ENCODE data around the gene TMEM129.
"Not testable (repeated sequence)": the region's sequence is repeated elsewhere in the genome, so short reads cannot be mapped to it uniquely, and the experiment has no call there.

Gene TMEM129

DNA sequence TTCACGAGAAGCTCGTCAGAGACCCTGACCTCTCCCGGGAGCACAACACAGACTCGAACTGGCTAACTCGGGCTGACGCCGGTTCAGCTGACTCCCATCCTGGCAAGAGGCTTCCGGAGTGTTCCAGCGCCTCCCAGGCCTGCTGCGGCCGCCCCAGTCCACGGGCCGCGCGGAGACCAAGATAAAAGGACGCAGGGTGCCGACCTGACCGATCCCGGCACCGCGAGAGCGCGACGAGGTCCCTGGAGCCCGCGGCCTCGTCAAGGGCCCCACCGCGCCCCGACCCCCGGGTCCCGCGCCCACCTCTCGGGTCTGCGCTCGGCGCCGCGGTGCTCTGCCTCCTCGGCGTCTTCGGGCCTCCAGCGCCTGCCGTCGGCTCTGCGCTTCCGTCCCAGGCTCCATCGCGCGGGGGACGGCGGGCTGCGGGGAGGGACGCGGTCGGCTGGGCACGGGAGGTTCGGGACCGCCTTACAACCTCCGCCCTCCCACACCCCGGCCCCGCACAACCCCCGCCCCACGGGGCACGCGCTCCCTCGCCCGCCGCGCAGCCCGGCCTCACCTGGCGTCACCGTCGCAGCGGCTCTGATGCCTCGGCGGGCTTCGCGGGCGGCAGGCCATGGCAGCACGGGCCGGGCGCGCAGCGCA, 9.4 kb downstream of the TMEM129 start:
- Mint-ChIP-seq H3K9me3 (ENCODE audit: low read depth) (no peaks in the 10 kb centered on the region), H3K4me3 (peak overlapping the region; percentile 99), H3K36me3 (peaks cover 13% of the 10 kb centered on the region), H3K4me1 (ENCODE audit: low read depth) (peaks cover 51% of the 10 kb centered on the region), H3K27me3 (no peaks in the 10 kb centered on the region), H3K27ac (peak overlapping the region; percentile 93)

DNA sequence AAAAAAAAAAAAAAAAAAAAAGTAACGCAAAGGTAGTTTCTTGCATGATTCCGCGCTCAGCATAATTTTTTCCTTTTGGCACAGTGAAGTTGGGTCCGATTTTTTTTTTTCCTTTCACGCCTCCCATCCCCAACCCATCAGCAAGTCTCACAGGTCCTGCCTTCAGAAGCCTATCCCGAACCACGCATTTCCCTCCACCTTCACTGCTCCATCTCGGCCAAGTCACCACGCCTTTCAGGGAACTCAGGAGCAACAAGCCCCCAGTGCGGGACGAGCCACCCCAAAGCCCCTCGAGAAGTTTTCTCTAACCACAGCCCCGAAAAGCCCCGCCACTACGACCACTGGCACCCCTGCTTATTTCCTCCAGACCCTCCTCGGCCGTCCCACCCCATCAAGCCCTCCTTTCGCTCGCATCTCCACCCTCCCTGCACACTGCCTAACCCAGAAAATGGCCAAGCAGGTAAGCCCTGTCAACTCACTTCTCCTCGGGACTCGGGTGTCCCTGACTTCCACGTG, 10.0 kb downstream of the TMEM129 start:
- Mint-ChIP-seq H3K27me3 (no peaks in the 10 kb centered on the region), H3K36me3 (peaks cover 13% of the 10 kb centered on the region), H3K27ac (peak overlapping the region; percentile 93), H3K9me3 (ENCODE audit: low read depth) (no peaks in the 10 kb centered on the region), H3K4me3 (peak overlapping the region; percentile 99), H3K4me1 (ENCODE audit: low read depth) (peaks cover 52% of the 10 kb centered on the region)

DNA sequence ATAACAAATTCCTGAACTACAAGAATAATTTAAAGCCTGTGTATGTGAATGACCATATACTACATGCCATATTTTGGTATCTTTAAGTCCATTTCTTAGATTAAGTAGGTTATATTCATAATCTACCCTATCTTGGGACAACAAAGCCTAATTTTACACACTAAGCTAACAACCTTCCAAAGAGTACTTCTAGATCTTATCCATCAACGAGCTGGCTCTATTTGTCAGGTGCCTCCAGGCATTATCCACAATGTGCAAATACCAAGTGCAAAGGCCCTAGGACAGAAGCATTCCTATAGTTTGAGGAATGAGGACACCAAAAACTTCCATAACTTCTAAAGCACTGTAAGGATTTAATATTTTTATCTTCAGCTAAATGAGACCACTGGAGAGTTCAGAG, 12.5 kb downstream of the TMEM129 start:
- H3K4me3 Mint-ChIP-seq: peak overlapping the region; percentile 60
- no peaks in the 10 kb centered on the region for H3K27me3 Mint-ChIP-seq
- peaks cover 50% of the 10 kb centered on the region for H3K4me1 Mint-ChIP-seq (ENCODE audit: low read depth)
- H3K9me3 Mint-ChIP-seq (ENCODE audit: low read depth): no peaks in the 10 kb centered on the region
- H3K36me3 Mint-ChIP-seq: peaks cover 13% of the 10 kb centered on the region
- H3K27ac Mint-ChIP-seq: peak overlapping the region; percentile 0

DNA sequence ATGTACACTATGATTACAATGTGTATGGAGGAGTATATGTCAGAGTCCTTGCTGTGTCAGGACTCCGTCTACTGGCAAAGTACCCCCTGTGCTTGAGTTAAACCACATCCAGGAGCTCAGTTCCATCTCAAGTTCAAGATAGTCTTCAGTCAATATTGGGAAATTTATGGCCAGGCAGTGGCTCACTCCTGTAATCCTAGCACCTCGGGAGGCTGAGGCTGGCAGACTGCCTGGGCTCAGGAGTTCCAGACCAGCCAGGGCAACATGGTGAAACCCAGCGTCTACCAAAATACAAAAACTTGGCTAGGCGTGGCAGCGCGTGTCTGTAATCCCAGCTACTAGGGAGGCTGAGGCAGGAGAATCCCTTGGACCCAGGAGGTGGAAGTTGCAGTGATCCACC, 14.8 kb downstream of the TMEM129 start:
- Mint-ChIP-seq H3K36me3 (peaks cover 18% of the 10 kb centered on the region), H3K27me3 (no peaks in the 10 kb centered on the region), H3K27ac (no peak overlapping the region), H3K9me3 (ENCODE audit: low read depth) (no peaks in the 10 kb centered on the region), H3K4me1 (ENCODE audit: low read depth) (peaks cover 55% of the 10 kb centered on the region), H3K4me3 (no peak overlapping the region)

DNA sequence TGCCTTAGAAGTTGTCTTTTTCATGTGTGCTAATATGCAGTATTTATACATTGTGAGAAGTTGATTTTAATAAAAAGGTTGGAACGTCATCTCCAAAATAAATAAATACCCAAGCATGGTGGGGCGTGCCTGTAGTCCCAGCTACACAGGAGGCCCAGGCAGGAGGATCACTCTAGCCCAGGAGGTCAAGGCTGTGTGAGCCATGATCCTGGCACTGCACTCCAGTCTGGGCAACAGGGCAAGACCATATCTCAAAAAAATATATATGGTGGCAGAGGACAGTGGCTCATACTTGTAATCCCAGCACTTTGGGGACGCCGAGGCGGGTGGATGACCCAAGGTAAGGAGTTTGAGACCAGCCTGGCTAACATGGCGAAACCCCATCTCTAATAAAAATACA, 15.4 kb downstream of the TMEM129 start:
- Mint-ChIP-seq H3K27me3 (no peaks in the 10 kb centered on the region), H3K27ac (no peak overlapping the region), H3K36me3 (peaks cover 14% of the 10 kb centered on the region)

DNA sequence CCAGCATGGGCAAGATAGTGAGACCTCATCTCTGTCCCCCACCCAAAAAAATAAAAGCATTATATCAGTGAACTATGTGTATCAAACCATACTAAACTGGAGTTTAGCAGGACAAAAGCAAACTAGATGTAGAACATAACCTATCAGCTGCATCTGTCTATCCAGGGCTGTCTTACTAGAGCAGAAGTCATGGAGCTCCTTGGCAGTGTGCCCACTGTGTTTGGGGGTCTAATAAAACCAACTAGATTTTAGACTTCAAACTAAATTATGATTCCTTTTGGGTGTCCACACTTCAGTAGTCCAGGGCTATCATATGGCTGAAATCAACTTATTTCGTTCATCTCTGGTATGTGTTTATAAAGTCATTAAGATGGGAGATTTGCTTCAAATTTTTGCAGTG, 17.3 kb downstream of the TMEM129 start:
- Mint-ChIP-seq H3K36me3 (peaks cover 13% of the 10 kb centered on the region), H3K4me1 (ENCODE audit: low read depth) (peaks cover 36% of the 10 kb centered on the region), H3K9me3 (ENCODE audit: low read depth) (no peaks in the 10 kb centered on the region), H3K4me3 (no peak overlapping the region), H3K27ac (no peak overlapping the region), H3K27me3 (no peaks in the 10 kb centered on the region)

More for the DNA sequence above, 15.4 kb downstream of the TMEM129 start:
- no peak overlapping the region for H3K4me3 Mint-ChIP-seq
- no peaks in the 10 kb centered on the region for H3K9me3 Mint-ChIP-seq (ENCODE audit: low read depth)
- peaks cover 50% of the 10 kb centered on the region for H3K4me1 Mint-ChIP-seq (ENCODE audit: low read depth)

DNA sequence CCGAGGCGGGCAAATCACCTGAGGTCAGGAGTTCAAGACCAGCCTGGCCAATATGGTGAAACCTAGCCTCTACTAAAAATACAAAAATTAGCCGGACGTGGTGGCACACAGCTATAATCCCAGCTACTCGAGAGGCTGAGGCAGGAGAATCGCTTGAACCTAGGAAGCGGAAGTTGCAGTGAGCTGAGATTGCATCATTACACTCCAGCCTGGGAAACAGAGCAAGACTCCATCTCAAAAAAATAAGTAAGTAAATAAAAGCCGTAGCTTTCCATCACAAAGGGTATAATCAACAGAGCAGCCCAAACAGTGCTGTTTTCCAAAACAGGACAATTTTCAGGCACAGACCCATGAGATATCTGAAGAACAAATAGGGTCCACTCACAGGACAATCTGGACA, 19.5 kb downstream of the TMEM129 start:
- H3K4me3 Mint-ChIP-seq; H3K27ac Mint-ChIP-seq; H3K27me3 Mint-ChIP-seq; H3K9me3 Mint-ChIP-seq (ENCODE audit: low read depth): not testable (repeated sequence)
- H3K4me1 Mint-ChIP-seq (ENCODE audit: low read depth): peaks cover 25% of the 10 kb centered on the region
- peaks cover 11% of the 10 kb centered on the region for H3K36me3 Mint-ChIP-seq

DNA sequence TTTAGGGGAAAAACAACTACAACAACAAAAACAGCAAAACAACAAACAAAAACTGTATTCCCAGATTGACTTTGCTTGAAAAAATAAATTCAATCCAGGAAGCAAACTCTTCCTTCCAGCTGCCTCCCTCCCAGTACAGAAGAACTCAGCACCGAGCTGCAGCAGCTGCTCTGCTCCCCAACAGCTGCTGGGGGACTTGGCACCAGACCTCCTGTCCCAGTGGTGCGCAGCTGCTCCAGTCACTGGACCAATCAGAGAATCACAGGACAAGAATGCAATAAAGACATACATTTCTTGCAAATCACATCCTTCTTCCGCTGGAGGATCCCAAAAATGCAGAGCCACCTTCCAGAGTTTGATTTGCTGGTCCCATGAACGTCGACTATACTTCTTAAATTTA, 25.2 kb downstream of the TMEM129 start:
- no peak overlapping the region for H3K27ac Mint-ChIP-seq
- peaks cover 9% of the 10 kb centered on the region for H3K36me3 Mint-ChIP-seq
- peaks cover 4% of the 10 kb centered on the region for H3K4me1 Mint-ChIP-seq (ENCODE audit: low read depth)
- no peak overlapping the region for H3K4me3 Mint-ChIP-seq
- no peaks in the 10 kb centered on the region for H3K9me3 Mint-ChIP-seq (ENCODE audit: low read depth)
- H3K27me3 Mint-ChIP-seq: no peaks in the 10 kb centered on the region

DNA sequence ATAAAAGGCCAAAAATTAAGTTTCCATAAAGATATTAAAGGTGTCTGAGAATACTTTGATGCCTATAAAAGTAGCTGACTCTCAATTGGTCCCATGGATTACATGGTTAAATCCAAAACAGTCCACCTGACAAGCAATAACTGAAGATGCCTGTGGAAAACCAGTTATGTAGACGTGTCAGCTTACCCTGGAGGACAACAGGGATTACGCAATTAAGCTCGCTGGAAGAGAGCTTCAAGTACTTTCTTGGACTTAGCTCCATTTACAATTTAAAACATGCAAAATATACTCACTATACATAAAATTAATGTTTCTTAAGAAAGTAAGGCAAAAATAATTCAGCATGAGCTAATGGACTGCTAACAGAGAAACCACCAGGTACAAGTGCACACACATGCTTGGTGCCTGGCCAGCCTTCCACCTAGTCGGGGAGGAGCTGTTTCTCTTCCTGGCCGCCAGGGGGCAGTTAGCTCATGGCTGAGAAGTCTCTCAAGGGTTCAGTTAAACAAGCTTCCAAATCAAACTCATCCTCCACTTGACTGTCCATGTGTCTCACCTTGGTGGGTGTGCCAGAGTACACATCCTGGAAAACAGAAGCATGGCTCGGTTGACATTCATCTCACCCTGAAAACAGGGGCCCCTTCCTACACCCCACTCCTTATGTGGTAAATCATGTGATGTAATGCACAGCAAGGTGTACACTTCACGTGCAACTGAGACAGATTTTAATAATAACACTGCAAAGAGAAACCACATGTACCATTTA, 27.8 kb downstream of the TMEM129 start:
- H3K27ac Mint-ChIP-seq: peak overlapping the region; percentile 72
- peaks cover 8% of the 10 kb centered on the region for H3K36me3 Mint-ChIP-seq
- H3K4me3 Mint-ChIP-seq: no peak overlapping the region
- no peaks in the 10 kb centered on the region for H3K27me3 Mint-ChIP-seq
- peaks cover 4% of the 10 kb centered on the region for H3K4me1 Mint-ChIP-seq (ENCODE audit: low read depth)
- H3K9me3 Mint-ChIP-seq (ENCODE audit: low read depth): no peaks in the 10 kb centered on the region

DNA sequence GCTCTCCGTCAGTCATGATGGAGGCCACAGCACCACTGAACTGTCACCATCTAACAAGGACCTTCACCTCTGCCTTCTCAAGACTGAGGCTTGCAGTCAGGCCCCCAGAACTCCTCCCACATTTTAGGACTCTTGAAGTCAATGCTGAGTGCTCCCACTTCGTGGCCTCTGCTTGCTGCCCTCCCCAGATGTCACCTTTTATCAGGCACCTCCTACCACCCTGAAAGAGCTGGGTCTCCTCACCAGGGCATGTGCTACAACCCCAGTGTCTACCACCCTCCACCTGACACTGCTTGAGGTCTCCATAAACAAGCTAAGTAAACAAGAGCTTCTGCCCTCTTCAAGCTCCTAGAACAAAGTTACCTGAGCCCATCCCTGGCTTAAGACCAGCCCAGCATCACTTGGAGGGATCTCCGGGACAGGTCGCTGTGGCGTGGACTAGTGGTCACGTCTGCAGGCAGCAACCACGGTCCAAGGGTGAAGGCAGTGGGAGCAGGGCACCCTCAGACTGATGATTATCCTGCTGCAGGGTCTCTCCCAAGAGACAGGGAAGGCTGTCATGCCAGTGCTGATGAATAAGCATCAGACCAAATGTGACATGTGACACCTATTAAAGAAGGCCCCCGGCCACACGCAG, 29.3 kb downstream of the TMEM129 start:
- peaks cover 8% of the 10 kb centered on the region for H3K36me3 Mint-ChIP-seq
- no peaks in the 10 kb centered on the region for H3K27me3 Mint-ChIP-seq
- no peak overlapping the region for H3K4me3 Mint-ChIP-seq
- no peaks in the 10 kb centered on the region for H3K9me3 Mint-ChIP-seq (ENCODE audit: low read depth)
- H3K27ac Mint-ChIP-seq: no peak overlapping the region
- peaks cover 4% of the 10 kb centered on the region for H3K4me1 Mint-ChIP-seq (ENCODE audit: low read depth)

DNA sequence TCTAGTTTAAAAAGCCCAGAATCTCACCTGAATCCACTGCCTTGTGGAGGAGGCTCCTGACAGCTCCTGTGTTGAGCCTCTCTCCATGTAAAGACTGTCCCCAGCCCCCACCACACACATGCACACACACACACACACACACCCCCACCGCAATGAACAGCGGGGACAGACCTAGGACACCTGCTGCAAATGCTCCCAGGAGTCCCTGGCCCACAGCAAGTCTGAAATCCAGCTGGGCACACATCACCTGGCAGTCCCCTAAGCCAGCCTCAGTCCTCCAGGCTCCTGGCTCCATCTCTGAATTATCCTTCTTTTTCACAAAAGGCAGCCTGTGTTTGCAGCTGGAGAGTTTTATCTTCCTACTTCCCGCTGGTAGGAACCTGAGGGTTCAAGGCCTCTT, 30.4 kb downstream of the TMEM129 start:
- peaks cover 4% of the 10 kb centered on the region for H3K4me1 Mint-ChIP-seq (ENCODE audit: low read depth)
- peaks cover 5% of the 10 kb centered on the region for H3K36me3 Mint-ChIP-seq
- no peak overlapping the region for H3K4me3 Mint-ChIP-seq
- no peak overlapping the region for H3K27ac Mint-ChIP-seq
- no peaks in the 10 kb centered on the region for H3K9me3 Mint-ChIP-seq (ENCODE audit: low read depth)
- H3K27me3 Mint-ChIP-seq: no peaks in the 10 kb centered on the region

DNA sequence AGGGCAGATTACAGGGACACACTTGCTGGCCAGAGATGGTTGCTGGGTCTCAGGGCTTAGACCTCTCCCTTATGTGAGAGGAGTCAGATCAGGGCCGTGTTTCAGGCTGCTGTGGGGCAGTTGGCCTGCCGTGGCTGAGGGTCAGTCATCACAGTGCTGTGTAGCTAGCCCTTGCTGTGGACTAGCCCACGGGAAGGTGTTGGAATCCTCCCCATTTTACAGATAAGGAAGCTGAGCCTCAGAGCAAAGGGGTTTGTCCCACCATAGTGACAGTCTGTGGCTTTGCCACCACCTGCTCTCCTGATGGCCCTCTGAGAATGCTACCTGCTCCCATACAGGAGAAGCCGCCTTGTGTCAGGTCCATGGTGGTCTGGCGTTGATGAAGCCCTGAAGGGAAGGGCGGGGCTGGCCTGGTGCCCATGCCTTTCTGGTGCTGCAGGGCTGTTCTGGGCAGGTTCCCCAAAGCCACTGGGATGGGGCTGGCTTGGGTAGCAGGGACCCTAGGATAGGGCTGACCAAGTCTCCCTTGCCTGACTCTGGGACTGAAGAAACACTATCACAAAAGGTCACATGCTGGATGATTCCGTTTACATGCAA, 34.6 kb downstream of the TMEM129 start:
- peaks cover 12% of the 10 kb centered on the region for H3K4me1 Mint-ChIP-seq (ENCODE audit: low read depth)
- H3K9me3 Mint-ChIP-seq (ENCODE audit: low read depth): no peaks in the 10 kb centered on the region
- H3K27ac Mint-ChIP-seq: no peak overlapping the region
- no peaks in the 10 kb centered on the region for H3K27me3 Mint-ChIP-seq
- H3K4me3 Mint-ChIP-seq: no peak overlapping the region
- peaks cover 5% of the 10 kb centered on the region for H3K36me3 Mint-ChIP-seq

DNA sequence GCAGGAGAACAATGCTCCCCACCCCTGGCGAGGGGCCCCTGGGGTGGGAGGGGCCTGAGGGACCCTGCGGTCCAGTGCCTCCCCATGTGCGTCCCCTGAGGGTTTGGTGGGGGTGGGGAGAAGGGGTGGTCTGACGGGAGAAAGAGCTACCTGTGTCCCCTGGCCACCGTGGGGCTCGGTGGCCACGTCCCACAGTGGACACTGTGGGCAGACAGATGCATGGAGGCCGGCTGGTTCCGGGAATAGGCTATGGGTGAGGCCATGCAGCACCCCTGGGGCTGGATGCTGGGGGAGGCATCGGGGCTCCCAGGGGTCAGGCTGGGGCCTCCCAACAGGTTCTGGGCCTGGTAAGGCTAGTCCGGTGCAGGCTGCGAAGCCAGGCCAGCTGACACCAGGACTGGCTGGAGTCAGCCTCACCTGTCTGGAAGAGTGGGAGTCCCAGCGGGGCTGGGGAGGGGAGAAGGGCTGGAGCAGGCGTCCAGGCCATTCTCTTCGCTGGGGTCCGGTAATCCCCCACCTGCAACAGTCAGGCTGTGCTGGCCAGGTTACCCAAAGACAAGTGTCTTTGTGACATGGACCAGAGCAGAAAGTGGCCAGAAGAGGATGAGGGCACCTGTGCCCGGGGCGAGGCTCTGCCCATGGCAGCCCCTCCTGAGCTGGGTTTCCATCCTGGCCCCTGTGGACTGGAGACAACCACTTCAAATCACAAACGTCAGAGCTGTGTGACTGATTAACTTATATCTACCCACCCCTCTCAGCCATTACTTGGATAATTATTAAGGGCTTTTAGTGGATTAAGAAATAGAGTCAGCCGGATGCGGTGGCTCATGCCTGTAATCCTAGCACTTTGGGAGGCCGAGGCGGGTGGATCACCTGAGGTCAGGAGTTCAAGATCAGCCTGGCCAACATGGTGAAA, 35.6 kb downstream of the TMEM129 start:
- Mint-ChIP-seq H3K27me3 (no peaks in the 10 kb centered on the region), H3K4me3 (no peak overlapping the region), H3K36me3 (peaks cover 4% of the 10 kb centered on the region), H3K27ac (no peak overlapping the region), H3K4me1 (ENCODE audit: low read depth) (peaks cover 12% of the 10 kb centered on the region), H3K9me3 (ENCODE audit: low read depth) (no peaks in the 10 kb centered on the region)

DNA sequence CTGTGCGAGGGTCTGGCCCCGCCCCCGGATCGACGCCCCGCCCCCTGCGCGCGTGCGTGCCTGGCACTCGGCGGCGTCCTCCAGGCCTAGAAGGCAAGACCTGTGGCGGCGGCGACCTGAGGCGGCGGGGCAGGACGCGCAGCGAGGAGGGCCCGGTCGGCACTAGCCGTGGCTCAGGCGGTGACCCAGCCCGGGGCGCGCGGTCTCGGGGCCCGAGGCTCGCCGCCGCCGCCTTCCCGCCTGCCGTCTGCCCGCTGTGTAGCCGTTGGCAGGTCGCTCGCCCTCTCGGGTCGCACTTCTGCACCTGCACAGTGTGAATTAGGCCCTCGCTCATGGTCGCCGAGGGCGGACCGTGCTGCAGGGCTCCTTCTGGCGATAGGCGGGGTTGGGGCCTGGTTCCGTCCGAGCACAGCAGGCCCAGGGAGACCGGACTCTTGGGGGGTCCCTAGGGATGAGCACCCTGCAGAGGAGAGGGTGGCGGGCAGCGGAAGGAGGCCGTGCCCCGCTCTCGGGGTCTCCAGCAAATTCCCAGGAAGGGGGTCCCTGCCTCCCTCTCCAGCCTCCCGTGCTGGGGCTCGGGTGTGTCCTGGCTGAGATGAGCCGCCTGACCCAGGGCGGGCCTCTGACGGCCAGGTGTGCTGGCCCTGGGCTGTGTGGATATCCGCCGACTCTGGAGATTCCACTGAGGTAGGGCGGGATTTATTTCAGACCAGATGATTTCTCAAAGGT, 36.5 kb downstream of the TMEM129 start:
- Mint-ChIP-seq H3K4me1 (ENCODE audit: low read depth) (peaks cover 12% of the 10 kb centered on the region), H3K27me3 (no peaks in the 10 kb centered on the region), H3K36me3 (peaks cover 2% of the 10 kb centered on the region), H3K9me3 (ENCODE audit: low read depth) (no peaks in the 10 kb centered on the region), H3K4me3 (peak overlapping the region; percentile 51), H3K27ac (no peak overlapping the region)

Data from activated naive CD8-positive, alpha-beta T cell (primary cell).